Activated CD8-positive, alpha-beta memory T cell treated with anti-CD3 and anti-CD28 coated beads, Interleukin-2, amount 50 U/mL, for 4 hours (primary cell): ENCODE data around the gene CCDC141.

Source experiments
- DNase-seq: peaks from one replicate; pipeline ENCODE4 v3.0.0-alpha.2; 2020

The CCDC141 gene

DNA sequence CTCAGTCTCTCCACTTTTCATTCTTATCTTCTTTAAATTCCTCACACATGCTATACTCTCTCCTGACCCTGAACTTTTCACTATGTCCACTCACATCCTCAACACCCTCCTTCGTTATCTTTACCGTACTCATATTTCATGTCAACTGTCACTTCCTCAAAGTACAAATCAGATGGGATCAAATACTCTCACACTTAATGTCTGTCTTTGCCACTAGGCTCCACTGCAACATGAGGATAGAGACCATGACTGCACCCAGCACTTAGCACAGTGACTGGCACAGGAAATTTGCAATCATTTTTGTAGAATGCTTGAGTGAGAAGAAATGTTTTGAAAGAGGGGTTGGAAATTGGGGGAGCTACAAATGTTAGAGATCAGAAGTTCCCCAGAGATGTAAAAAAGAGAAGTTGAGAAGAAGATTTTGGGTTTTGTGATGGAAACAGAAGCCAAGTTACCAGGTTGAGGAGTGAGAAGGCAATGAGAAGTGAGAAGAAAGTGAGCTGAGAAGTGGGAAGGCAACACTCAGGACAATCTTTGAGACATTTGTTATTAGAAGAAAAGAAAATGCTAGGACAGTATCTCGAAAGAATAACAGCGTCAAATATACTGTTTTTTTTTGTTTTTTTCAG lies 87.0 kb downstream of the CCDC141 start:
- no peak for DNase-seq

DNA sequence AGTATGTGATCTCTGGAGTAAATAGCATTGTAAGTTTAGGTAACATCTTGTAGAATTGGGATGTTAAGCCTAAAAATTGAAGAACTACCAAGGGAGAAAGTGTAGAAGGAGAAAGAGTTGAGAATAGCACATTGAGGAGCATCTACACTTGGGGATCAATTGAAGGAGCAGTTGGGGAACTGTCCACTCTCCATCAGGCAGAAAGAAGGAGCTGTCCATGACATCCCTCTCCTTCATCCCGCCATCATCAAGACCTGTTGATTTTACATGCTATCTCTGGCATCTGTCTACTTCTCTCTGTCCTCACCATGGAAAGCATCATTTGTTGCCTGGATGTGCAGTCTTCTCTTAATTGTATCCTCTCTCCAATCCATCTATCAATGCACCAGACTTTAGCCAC lies 87.8 kb downstream of the CCDC141 start:
- no peak for DNase-seq

DNA sequence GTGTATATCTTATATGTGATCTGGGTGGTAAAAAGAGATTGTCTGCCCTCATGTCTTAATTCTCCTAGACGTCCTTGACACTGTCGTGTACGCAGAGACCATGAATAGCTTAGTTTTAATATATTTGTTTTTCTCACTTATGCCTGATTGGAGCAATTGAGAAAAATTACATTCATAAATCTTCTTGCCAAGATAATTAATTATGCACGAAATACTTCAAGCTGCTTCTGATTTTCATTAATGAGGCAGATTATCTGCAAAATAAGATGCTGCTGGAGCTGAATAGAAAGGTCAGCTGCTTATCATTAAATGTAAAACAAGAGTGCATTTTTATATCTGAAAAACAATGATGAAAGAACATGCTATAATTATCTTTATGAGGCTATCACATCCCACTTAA lies 95.9 kb downstream of the CCDC141 start:
- no peak for DNase-seq

DNA sequence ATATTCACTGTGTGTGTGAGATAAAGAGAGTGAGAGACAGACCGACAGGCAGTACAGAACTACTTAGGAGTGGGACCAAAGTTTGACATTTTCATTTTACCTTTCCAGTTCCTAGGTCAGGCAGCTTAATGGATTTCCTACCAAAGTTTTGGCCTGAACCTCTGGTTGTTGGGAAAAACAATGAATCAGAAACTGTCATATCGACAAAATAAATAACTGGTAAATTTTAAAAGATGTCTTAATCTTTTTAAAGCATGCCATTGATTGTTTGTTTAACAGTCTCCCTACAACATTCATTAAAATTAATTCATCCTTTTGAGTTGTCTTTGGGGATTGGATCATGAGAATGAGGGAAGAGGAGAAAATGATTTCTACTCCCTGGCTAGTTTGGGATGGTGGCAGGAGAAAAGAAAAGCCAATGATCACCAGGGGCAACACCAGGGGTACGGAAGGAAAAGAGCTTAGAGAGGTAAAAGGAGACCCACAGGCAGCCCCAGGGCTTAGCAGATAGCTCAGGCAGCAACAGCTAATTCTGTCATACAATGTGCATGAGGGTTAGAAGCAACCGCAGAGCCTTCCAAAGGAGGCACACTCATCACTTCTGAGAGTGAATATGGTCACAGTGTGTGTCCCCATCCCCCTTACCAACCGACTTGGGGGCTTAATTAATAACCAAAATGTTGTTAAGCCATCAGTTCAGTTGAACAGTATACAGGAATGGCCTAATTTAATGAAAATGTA lies 98.5 kb downstream of the CCDC141 start:
- no peak for DNase-seq

DNA sequence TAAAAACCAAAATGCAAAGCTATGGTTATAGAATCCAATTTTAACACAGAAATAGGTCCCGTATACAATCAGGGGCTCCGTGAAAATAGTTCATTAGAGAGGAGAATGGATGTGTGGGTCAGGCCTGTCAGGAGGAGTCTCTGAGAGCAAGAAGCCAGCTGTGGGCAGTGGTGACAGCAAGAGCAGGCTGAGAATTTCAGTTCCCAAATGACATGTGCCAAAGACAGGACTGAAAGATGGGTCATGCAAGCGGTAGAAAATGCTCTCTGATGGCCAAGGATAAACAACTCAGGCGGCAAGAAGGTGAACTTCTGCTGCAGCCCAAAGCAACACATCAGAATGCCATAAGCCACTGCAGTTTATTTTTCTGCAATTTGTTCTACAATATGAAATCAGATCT lies 100.4 kb downstream of the CCDC141 start:
- no peak for DNase-seq

DNA sequence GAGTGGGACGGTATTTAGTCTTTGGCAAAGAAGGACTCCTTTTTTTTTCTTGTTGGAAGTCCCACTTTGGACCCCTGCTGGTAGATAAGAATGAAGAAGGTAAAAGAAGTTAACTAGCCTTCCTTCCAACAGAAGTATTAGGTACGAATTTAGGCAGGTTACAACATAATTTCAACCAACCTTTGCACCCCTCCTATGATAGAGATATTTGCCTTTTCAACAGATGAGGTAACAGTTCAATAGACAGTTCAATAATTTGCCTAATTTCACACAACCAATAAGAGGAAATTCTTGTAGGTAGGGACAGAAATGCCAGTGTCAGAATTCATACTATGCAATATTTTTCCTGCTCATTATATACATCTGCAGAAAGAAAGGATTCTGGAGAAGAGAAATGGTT lies 100.8 kb downstream of the CCDC141 start:
- no peak for DNase-seq

DNA sequence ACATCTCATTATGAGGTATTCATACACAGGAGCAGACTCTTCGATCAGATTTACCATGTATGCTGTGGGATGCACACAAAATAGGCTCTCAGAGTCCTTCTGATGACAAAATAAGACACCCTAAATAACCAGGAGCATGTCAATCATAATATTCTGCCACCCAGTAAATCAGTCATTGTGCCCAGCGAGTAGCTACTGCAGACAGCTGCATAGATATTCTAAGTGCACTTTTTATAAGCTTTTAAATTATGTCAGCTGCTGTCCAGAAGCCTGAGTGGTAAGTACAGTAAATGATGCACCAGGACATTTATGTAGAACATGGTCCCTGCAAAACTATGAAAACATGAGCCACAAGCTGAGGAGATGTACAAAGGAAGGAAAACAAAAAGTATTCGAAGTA lies 102.9 kb downstream of the CCDC141 start:
- no peak for DNase-seq

DNA sequence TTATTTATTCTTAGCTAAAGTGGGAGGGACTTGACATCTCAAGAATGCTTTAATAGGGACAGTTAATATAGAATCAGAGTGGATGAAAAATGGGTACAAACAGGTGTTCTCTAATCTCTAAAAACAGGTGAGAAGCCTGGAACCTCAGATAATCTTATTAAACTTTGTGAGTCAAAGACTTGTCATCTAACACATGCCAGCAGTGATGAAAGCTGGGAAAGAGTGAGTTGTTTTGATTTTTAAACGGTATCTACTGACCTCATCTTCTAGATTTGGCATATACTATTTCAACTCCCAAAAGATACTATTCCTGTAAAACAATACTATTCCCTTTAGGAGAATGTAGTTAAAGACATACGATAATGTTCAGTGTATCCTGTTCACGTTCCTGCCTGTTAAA lies 103.4 kb downstream of the CCDC141 start:
- no peak for DNase-seq

DNA sequence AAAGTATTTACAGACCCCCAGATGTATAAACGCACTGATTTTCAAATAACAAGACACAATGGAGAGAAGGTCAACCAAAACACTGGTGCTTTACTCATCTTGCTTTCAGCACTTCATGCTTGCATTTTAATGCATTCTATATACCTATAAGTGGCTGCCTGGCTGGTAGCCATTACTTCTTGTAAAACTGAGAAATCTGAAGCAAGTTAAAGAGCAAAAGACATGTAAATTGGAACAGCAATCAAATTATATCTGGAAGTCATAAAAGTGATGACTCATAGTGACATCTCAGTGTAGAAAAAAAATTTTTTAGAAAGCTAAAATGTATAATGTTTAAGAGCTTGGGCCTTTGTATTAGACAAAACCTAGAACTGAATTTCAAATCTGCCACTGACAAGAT lies 106.2 kb downstream of the CCDC141 start:
- DNase-seq = no peak

DNA sequence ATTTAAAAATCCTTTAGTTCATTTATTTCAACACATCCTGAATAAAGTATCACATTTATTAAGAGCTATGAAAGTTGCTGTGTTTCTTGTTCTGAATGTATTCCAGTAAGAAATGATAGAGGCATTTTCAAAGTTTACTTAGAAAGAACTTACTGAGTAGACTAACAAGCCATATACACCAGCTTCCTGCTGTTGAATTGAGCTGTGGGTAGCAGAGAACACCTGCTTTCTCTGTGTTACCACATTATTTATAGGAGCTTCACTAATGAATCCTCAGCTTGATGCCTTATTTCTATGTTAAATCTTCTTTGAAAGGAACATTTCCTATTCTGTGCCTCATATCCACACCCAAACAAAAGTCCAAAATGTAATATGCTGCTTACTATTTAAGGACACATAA lies 115.4 kb downstream of the CCDC141 start:
- no peak for DNase-seq

DNA sequence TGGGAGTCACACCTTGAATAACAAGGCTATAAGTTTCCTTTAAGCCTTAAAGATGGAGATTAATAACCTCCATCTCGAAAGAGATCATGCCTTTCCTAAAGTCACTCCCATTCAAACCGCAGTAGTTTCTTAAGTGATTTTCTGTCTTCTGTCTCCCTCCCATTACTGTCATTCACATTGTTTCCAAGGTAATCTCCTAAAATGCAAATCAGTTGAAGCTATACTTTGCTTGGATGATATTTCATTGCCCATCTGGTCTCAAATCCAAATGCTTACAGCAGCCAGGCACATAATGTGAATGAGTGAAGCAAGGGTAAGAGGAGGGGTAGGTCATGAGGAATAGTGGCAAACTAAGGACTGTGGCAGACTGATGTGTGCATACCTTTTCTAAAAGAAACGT lies 116.4 kb downstream of the CCDC141 start:
- no peak for DNase-seq

DNA sequence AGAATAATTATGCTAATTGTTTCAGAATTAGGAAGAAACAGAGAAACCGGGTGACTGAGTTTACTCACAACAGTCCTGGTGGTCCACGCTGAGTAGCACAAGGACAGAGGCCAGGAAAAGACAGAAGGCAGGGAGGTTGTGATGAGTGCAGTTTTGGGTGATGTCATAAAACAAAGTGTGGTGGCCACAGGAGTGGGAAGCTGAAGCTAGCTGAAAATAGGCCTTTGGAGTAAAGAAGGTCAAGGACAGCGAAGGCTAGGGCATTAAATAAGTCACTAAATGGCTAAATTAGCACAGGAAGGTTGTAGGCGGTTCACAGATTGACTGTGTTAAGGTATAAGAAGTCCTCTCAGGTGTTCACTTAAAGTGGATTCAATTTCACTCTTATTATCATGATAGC lies 121.9 kb downstream of the CCDC141 start:
- DNase-seq = no peak

DNA sequence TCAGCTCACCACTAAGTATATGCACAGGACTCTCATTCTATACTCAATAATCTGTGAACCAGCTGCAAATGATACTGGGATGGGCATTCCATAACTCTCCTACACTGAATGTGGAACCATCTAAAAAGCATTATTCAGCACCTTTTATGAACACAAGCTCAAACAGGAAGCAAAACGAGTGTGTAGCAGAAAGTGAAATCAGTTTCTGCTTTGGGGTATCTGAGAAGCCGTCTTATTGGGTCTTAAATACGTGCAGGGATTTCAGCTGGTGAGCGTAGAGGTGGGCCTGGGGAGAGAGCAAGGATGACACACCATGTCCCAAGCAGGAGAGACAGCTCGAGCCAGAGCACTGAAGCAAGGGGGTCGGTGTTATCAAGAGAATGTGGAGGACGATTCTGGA lies 122.8 kb downstream of the CCDC141 start:
- DNase-seq = no peak

DNA sequence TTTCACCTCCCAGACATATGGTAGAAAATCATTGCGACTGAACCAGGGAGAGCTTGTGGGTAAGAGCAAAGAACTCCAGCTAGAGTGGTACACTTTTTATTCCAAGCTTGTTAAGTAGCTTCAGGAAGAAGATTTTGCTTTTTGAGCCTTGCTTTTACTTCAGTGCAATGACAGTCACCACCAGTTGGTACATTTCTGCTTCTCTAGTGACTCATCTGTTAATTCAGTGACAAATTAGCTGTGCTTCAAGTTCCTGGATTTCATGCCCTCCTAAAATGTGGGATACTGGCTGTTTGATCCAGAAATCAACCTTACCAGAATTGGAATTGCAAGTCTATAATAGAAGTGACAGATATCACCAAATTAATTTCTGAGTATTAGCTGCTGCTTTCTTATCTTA lies 125.1 kb downstream of the CCDC141 start:
- DNase-seq = no peak

DNA sequence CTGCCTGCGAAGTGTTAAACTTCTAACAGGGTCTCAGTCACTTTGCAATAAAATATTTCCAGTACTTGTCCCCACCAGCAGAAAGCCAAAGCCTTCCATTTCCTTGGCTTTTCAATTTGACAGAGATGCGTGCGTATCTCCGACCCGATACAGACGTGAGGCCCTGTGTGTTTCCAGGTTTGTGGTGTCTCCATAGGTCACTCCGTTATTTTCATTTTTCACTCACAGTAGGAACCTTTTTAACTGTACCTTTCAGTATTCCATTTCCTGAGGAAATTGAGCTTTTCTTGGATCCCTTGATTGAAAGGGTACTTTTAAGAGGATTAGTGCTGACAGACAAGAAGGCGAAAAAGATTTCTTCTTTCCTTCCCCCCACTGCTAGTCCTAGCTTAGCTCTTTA lies 126.4 kb downstream of the CCDC141 start:
- DNase-seq = no peak

DNA sequence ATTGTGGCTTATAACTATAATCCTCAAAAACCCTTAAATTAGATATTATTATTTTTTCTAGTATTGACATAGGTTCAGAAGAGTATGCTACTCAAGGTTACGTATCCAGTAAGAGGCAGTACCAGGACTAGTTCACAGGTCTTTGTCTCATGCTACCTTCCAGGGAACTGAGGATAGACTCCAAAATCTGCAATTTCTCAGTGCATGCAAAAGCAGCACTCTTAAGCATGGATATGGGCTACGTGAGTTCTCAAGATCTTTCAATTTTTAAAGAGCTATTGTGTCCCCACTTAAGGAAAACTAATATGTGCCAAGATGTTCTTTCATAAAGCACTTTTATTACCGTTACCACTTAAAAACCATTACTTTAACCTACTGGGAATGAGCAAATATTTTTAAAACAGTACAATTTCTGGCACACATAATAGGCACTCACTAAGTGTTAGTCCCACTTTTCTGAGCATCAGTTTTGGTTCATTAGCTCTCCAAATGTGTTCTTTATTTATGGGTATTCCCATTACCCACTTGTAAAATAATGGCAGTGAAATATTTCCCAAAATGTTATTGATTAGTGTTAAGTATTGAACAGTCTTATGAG lies 128.9 kb downstream of the CCDC141 start:
- DNase-seq = no peak

DNA sequence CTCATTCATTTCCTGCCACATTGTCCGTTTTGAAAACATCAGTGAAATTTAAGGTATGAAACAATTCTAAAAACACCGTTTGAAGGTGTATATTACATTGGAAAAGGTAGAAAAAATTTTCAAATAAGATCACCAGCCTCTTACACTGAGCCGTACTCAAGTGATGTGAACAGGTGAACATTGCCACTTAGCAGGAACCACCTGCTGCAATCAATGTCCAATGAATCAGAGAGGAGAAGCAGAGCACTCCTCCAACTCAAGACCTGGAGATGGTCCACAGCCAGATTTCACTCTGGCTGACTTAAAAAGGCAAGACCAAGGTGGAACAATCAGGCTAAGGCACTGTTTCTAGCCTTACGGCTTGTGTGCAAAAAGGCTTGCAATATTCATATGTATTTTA lies 132.4 kb downstream of the CCDC141 start:
- no peak for DNase-seq

DNA sequence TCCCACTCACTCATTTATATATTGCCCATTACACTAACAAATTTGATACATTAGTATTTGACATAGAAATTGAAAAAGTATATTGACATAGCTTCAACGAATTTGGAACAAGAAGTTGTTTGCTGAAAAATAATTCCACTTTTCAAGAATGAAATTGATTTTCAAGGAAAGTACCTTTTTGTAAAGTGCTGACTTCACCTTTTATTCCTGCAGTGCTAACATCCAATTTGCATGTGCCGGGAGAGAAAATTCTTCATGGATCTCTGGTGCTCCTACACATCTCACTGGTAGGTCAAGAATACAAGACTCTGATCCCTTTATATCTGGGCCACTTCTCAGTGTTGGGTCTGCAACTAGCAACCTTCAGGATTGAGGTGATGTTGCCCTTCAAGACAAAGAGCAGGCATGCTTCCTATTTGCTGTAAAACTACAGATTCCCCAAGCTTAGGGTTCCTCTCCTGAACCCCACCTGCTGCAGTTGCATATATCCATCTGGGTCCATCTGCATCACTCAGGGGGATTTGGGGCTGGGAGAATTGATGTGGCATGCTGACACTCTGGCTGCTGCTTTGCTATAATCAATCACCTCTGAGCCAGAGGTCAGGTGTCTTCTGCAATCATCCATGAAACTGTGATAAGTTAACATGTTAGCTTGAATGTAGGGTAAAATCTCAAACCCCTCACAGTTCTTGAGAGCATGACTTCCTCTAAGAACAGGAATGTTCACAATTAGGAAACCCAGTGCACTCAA lies 134.3 kb downstream of the CCDC141 start:
- no peak for DNase-seq

DNA sequence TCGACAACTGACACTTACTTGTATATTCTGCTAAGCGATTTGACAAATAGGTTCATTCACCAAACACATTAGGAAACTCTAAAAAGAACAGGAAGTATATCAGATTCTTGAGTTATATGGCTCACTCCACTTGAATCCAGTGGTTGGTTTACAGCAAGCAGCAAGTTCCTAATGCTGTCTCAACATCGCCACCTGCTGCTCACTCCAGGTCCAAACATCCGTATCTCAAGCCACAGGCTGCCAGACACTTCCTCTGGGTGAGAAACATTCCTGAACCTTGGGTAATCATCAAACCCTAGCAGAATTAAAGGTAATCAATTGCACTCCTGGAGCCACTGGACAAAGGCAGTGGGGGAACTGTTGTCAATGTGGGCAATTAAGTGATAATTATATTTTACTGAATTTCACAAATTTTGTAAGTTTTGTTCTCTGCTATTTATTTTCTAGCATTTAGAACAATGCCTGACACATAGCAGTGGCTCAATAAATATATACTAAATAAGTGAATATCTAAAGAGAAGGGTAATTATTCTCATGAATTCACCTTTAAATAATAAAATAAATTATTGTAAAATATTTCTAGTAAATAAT lies 135.6 kb downstream of the CCDC141 start:
- DNase-seq = peak; percentile 64

DNA sequence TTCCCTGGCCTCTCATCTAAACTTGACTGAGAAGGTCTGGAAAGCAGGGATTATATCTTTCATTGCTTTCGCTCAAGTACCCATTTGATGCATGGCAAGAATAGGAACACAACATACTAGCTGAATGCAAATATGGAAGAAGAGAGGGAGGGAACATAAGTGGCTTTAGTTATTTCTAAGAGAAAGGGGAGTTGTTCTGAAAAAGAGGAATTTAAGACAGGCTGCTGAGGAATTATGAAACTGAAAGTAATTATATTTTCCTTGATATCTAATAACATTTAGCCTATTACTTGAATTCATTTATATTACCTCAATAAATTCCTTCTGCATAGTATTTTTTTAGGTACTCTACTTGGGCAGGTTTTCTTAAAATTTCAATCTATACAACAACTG lies 136.9 kb downstream of the CCDC141 start:
- DNase-seq = no peak

DNA sequence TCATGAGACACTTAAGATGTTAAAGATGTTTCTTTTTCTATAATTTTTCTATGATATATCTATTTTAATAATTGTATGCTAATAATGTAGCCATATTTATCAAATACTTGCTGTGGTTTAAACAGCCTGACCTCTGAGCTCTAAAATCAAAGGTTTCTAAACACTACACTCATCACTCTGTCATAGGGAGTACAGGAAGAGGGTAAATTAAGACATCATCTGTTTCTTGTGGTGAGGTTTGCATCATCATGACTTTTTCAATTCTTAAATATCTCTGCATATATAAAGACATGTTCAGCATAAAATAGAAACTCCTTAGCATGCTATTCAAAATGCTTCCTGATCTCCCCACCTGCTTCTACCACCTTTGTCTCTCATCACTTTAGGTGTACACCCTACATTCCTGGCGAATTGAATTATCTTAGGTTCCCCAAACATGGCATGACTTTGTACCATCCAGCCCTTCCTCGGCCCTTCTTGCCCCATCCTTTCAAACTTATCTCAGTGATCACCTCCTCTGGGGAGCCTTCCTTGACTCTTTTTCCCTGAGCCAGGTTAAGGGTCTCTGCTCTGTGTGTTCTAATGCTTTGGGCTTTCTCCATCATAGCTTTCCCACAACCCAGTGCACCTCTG lies 137.4 kb downstream of the CCDC141 start:
- no peak for DNase-seq

DNA sequence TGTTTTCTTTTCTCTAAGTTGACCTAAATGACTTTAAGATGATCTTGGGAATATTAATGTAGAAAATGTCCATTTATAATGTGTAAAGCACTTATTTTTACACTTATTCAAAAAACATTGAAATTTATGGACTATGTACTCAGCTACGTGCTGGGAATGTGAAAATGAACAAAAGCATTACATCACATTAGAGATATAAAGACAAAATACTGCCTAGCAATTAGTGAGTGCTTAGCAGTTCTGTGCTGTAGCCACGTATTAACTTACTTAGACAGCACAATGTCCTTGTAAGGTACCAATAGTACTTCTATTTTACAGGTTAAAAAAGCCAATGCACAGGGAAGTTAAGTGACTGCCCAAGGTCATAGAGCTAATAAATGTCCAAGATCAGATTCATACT lies 138.9 kb downstream of the CCDC141 start:
- no peak for DNase-seq

DNA sequence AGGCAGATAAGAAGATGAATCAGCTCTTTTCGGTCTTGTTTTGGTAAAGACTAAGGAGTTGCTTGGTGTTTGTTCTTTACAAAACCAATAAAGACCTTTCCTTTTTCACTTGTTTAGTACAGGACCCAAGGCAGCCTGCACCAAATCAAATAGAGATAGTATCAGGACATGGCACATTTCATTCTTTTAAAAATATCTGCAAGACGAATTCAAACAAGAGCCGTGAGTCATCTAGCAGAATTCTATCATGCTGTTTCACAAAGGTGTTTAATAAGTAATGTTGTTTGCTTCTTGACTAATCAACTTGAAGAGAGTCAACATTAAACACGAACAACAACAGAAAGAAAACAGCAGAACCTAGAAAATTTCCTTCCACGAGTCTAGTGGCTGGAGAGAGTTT lies 139.9 kb downstream of the CCDC141 start:
- DNase-seq = no peak
